HepG2 (cell line): ENCODE data around the gene PLD2. TPM values are rescaled to one million over a fixed set of nuclear protein-coding genes. Genes with fewer than 3 reads are reported as not detected.

Experiments used
- ATF7-NPFF ChIP-seq: sonication (generic); formaldehyde crosslinking; IDR thresholded peaks from 2 replicates; pipeline ENCODE4 v1.8.1; 2023; ENCODE audit warnings: mild to moderate bottlenecking, low read depth, missing genetic modification reagents, moderate library complexity
- DBP ChIP-seq: sonication (generic); formaldehyde crosslinking; IDR thresholded peaks from 2 replicates; pipeline ENCODE4 v1.4.0; 2020; ENCODE audit warnings: missing genetic modification reagents; ENCODE audit errors: not compliant biosample characterization
- DMAP1 ChIP-seq: IDR thresholded peaks from 2 replicates; pipeline ENCODE4 v1.6.1; 2016
- EEA1 ChIP-seq: sonication (generic); formaldehyde crosslinking; IDR thresholded peaks from 2 replicates; pipeline ENCODE4 v1.5.1; 2020; ENCODE audit warnings: mild to moderate bottlenecking, missing genetic modification reagents, borderline replicate concordance
- FOXP4 ChIP-seq: sonication (generic); formaldehyde crosslinking; IDR thresholded peaks from 2 replicates; pipeline ENCODE4 v1.4.0; 2020; ENCODE audit warnings: missing genetic modification reagents
- KLF6 ChIP-seq: IDR thresholded peaks from 2 replicates; pipeline ENCODE4 v1.8.0; 2016; ENCODE audit warnings: missing biosample characterization, missing genetic modification reagents
- NR2C2 ChIP-seq: sonication (generic); formaldehyde crosslinking; IDR thresholded peaks from 2 replicates; pipeline ENCODE4 v1.4.0; 2020; ENCODE audit warnings: missing genetic modification reagents, mild to moderate bottlenecking, moderate library complexity, borderline replicate concordance
- PLSCR1 ChIP-seq: sonication (generic); formaldehyde crosslinking; IDR thresholded peaks from 2 replicates; pipeline ENCODE4 v1.5.0; 2020; ENCODE audit warnings: missing genetic modification reagents, mild to moderate bottlenecking, borderline replicate concordance
- TP53 ChIP-seq: sonication (generic); formaldehyde crosslinking; conservative IDR thresholded peaks from 2 replicates; pipeline ENCODE4 v1.4.0; 2020; ENCODE audit warnings: missing genetic modification reagents
- ZBTB2 ChIP-seq: sonication (generic); formaldehyde crosslinking; IDR thresholded peaks from 2 replicates; pipeline ENCODE4 v1.8.0; 2022; ENCODE audit warnings: low read depth, missing genetic modification reagents
- ZNF549 ChIP-seq: sonication (generic); formaldehyde crosslinking; IDR thresholded peaks from 2 replicates; pipeline ENCODE4 v1.5.0; 2020; ENCODE audit warnings: missing genetic modification reagents
- polyA plus RNA-seq, 8 experiments: library from polyadenylated mRNA; depleted of rRNA in 3 of 8; stranded (reverse) in 7 of 8; unstranded in 1 of 8; fragments of >200 nt; fragmentation: Illumina TruSeq in 4 of 8; extraction: Trizol in 4 of 8; gene quantifications; 2 replicates each; pipeline versions ENCODE4 v1.2.1 to v1.2.3, GENCODE V29; 2011 to 2016; ENCODE audit warnings: low read depth in 4 of 8, missing spikeins in 1 of 8, mixed read lengths in 1 of 8; ENCODE audit not compliant: insufficient read depth in 1 of 8
- total RNA-seq, 5 experiments: library from RNA; depleted of rRNA; stranded (reverse); fragments of >200 nt; fragmentation: Illumina TruSeq; extraction: Trizol; gene quantifications; 2 replicates each; pipeline ENCODE4 v1.2.3, GENCODE V29; 2016; ENCODE audit warnings: low read depth in 1 of 5
- TF ChIP-seq, protein P1 (sequence below): IDR thresholded peaks from 2 replicates; pipeline ENCODE4 v1.6.1; 2016; ENCODE audit warnings: low read depth, missing genetic modification reagents, missing compliant biosample characterization
- TF ChIP-seq, protein P2 (sequence below): sonication (generic); formaldehyde crosslinking; IDR thresholded peaks from 2 replicates; pipeline ENCODE4 v1.4.0; 2020; ENCODE audit warnings: missing genetic modification reagents

The PLD2 gene
- total and polyA plus RNA-seq, 2 of the 13 experiments (the other 11 are each of a cell fraction or from before 2014, with no cell fraction given) = 13.4 to 29.7 TPM

DNA sequence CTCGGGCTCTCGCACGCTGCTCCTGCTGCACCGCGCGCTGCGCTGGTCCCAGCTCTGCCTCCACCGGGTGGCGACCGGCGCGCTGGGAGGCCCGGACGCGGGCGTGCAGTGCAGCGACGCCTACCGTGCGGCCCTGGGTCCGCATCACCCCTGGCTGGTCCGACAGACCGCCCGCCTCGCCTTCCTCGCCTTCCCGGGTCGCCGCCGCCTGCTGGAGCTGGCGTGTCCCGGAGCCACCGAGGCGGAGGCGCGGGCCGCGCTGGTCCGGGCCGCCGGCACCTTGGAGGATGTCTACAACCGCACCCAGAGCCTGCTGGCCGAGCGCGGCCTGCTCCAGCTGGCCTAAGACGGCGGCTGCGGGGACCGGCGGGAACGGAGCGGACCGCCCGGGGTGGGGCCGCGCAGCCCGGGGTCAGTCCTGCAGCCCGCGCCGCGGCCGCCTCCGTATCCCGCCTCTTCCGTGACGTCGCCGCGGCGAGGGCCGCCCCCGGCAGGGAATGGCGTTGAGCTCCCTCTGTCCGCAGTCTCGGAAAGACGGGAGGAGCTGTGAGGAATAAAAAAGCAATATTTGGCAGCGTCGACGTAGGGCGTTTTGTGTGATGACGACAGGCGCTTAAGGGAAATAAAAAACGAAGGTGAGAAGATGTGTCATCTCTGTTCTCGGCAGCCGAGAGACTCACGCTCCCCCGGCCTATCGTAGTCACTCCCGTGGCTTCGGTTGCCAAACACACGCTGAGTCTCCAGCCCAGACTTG lies 16.8 kb upstream of the PLD2 start (continued):
- TF ChIP-seq, protein P1, sequence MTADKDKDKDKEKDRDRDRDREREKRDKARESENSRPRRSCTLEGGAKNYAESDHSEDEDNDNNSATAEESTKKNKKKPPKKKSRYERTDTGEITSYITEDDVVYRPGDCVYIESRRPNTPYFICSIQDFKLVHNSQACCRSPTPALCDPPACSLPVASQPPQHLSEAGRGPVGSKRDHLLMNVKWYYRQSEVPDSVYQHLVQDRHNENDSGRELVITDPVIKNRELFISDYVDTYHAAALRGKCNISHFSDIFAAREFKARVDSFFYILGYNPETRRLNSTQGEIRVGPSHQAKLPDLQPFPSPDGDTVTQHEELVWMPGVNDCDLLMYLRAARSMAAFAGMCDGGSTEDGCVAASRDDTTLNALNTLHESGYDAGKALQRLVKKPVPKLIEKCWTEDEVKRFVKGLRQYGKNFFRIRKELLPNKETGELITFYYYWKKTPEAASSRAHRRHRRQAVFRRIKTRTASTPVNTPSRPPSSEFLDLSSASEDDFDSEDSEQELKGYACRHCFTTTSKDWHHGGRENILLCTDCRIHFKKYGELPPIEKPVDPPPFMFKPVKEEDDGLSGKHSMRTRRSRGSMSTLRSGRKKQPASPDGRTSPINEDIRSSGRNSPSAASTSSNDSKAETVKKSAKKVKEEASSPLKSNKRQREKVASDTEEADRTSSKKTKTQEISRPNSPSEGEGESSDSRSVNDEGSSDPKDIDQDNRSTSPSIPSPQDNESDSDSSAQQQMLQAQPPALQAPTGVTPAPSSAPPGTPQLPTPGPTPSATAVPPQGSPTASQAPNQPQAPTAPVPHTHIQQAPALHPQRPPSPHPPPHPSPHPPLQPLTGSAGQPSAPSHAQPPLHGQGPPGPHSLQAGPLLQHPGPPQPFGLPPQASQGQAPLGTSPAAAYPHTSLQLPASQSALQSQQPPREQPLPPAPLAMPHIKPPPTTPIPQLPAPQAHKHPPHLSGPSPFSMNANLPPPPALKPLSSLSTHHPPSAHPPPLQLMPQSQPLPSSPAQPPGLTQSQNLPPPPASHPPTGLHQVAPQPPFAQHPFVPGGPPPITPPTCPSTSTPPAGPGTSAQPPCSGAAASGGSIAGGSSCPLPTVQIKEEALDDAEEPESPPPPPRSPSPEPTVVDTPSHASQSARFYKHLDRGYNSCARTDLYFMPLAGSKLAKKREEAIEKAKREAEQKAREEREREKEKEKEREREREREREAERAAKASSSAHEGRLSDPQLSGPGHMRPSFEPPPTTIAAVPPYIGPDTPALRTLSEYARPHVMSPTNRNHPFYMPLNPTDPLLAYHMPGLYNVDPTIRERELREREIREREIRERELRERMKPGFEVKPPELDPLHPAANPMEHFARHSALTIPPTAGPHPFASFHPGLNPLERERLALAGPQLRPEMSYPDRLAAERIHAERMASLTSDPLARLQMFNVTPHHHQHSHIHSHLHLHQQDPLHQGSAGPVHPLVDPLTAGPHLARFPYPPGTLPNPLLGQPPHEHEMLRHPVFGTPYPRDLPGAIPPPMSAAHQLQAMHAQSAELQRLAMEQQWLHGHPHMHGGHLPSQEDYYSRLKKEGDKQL (CRISPR knock-in tag) = no peak
- TF ChIP-seq ATF7-NPFF (CRISPR knock-in tag) = peak; percentile 95
- TF ChIP-seq, protein P2, sequence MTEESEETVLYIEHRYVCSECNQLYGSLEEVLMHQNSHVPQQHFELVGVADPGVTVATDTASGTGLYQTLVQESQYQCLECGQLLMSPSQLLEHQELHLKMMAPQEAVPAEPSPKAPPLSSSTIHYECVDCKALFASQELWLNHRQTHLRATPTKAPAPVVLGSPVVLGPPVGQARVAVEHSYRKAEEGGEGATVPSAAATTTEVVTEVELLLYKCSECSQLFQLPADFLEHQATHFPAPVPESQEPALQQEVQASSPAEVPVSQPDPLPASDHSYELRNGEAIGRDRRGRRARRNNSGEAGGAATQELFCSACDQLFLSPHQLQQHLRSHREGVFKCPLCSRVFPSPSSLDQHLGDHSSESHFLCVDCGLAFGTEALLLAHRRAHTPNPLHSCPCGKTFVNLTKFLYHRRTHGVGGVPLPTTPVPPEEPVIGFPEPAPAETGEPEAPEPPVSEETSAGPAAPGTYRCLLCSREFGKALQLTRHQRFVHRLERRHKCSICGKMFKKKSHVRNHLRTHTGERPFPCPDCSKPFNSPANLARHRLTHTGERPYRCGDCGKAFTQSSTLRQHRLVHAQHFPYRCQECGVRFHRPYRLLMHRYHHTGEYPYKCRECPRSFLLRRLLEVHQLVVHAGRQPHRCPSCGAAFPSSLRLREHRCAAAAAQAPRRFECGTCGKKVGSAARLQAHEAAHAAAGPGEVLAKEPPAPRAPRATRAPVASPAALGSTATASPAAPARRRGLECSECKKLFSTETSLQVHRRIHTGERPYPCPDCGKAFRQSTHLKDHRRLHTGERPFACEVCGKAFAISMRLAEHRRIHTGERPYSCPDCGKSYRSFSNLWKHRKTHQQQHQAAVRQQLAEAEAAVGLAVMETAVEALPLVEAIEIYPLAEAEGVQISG (CRISPR knock-in tag) = peak; percentile 86
- peak; percentile 71 for TF ChIP-seq DBP
- 0 out of 2 replicates have a peak, but pooled peaks have one; percentile 36 for TF ChIP-seq PLSCR1 (CRISPR knock-in tag)
- peak; percentile 94 for TF ChIP-seq ZBTB2 (CRISPR knock-in tag)
- TF ChIP-seq TP53 (CRISPR knock-in tag) = no peak; the same call in 1 of the 2 replicates
- TF ChIP-seq EEA1 (CRISPR knock-in tag) = peak; percentile 73; the same call in 1 of the 2 replicates
- peak; percentile 59 for TF ChIP-seq KLF6 (CRISPR knock-in tag)
- TF ChIP-seq NR2C2 (CRISPR knock-in tag) = 0 out of 2 replicates have a peak, but pooled peaks have one; percentile 15
- peak; percentile 43; the same call in 1 of the 2 replicates for TF ChIP-seq DMAP1 (CRISPR knock-in tag)
- TF ChIP-seq ZNF549 (CRISPR knock-in tag) = 0 out of 2 replicates have a peak, but pooled peaks have one; percentile 45
- peak; percentile 22; the same call in 1 of the 2 replicates for TF ChIP-seq FOXP4 (CRISPR knock-in tag)
